HepG2 (cell line): ENCODE data around the gene ATG13. TPM values are rescaled to one million over a fixed set of nuclear protein-coding genes. Genes with fewer than 3 reads are reported as not detected.

Source experiments
- CBX5 ChIP-seq: sonication (generic); formaldehyde crosslinking; IDR thresholded peaks from 2 replicates; pipeline ENCODE4 v1.4.0; 2020; ENCODE audit warnings: missing genetic modification reagents, borderline replicate concordance
- FOXP1 ChIP-seq, 2 experiments: fragments of 450-650 bp in 1 of 2; IDR thresholded peaks; 2 replicates each; pipeline ENCODE4 v1.6.1; 2017 to 2018; ENCODE audit warnings: antibody characterized with exemption in 1 of 2
- SIN3B ChIP-seq: fragments of 150-350 bp; IDR thresholded peaks from 2 replicates; pipeline ENCODE4 v1.6.1; 2014; ENCODE audit warnings: low read length
- SMARCE1 ChIP-seq: fragments of 450-650 bp; IDR thresholded peaks from 2 replicates; pipeline ENCODE4 v1.6.1; 2017; ENCODE audit warnings: borderline replicate concordance
- SNAPC2 ChIP-seq: sonication (generic); formaldehyde crosslinking; IDR thresholded peaks from 2 replicates; pipeline ENCODE4 v1.8.1; 2022; ENCODE audit warnings: mild to moderate bottlenecking, missing genetic modification reagents
- SPEN ChIP-seq: sonication (generic); formaldehyde crosslinking; IDR thresholded peaks from 2 replicates; pipeline ENCODE4 v1.5.1; 2020; ENCODE audit warnings: low read depth, mild to moderate bottlenecking, missing genetic modification reagents
- SSRP1 ChIP-seq: IDR thresholded peaks from 2 replicates; pipeline ENCODE4 v1.6.1; 2016; ENCODE audit warnings: control low read depth
- ZFYVE20 ChIP-seq: sonication (generic); formaldehyde crosslinking; IDR thresholded peaks from 2 replicates; pipeline ENCODE4 v1.8.0; 2023; ENCODE audit warnings: low read depth, mild to moderate bottlenecking, moderate library complexity, missing genetic modification reagents, borderline replicate concordance
- polyA plus RNA-seq, 8 experiments: library from polyadenylated mRNA; depleted of rRNA in 3 of 8; stranded (reverse) in 7 of 8; unstranded in 1 of 8; fragments of >200 nt; fragmentation: Illumina TruSeq in 4 of 8; extraction: Trizol in 4 of 8; gene quantifications; 2 replicates each; pipeline versions ENCODE4 v1.2.1 to v1.2.3, GENCODE V29; 2011 to 2016; ENCODE audit warnings: low read depth in 4 of 8, missing spikeins in 1 of 8, mixed read lengths in 1 of 8; ENCODE audit not compliant: insufficient read depth in 1 of 8
- total RNA-seq, 5 experiments: library from RNA; depleted of rRNA; stranded (reverse); fragments of >200 nt; fragmentation: Illumina TruSeq; extraction: Trizol; gene quantifications; 2 replicates each; pipeline ENCODE4 v1.2.3, GENCODE V29; 2016; ENCODE audit warnings: low read depth in 1 of 5
- TF ChIP-seq, protein P1 (sequence below): IDR thresholded peaks from 2 replicates; pipeline ENCODE4 v1.6.1; 2016; ENCODE audit warnings: low read depth, missing genetic modification reagents, missing compliant biosample characterization
- TF ChIP-seq, protein P2 (sequence below): sonication (generic); formaldehyde crosslinking; IDR thresholded peaks from 2 replicates; pipeline ENCODE4 v1.8.0; 2022; ENCODE audit warnings: missing genetic modification reagents, mild to moderate bottlenecking, inconsistent platforms, borderline replicate concordance
- TF ChIP-seq, protein P3 (sequence below): sonication (generic); formaldehyde crosslinking; IDR thresholded peaks from 2 replicates; pipeline ENCODE4 v1.5.0; 2020; ENCODE audit warnings: mild to moderate bottlenecking, missing genetic modification reagents, borderline replicate concordance
- TF ChIP-seq, protein P4 (sequence below): sonication (generic); formaldehyde crosslinking; IDR thresholded peaks from 2 replicates; pipeline ENCODE4 v1.8.1; 2023; ENCODE audit warnings: mild to moderate bottlenecking, missing genetic modification reagents
- TF ChIP-seq, protein P5 (sequence below): sonication (generic); formaldehyde crosslinking; IDR thresholded peaks from 2 replicates; pipeline ENCODE4 v1.8.0; 2022; ENCODE audit warnings: mild to moderate bottlenecking, missing genetic modification reagents
- TF ChIP-seq, protein P6 (sequence below): sonication (generic); formaldehyde crosslinking; IDR thresholded peaks from 2 replicates; pipeline ENCODE4 v1.4.0; 2020; ENCODE audit warnings: missing genetic modification reagents

The ATG13 gene
- total and polyA plus RNA-seq, 2 of the 13 experiments (the other 11 are each of a cell fraction or from before 2014, with no cell fraction given), result 55.0 to 77.3 TPM

DNA sequence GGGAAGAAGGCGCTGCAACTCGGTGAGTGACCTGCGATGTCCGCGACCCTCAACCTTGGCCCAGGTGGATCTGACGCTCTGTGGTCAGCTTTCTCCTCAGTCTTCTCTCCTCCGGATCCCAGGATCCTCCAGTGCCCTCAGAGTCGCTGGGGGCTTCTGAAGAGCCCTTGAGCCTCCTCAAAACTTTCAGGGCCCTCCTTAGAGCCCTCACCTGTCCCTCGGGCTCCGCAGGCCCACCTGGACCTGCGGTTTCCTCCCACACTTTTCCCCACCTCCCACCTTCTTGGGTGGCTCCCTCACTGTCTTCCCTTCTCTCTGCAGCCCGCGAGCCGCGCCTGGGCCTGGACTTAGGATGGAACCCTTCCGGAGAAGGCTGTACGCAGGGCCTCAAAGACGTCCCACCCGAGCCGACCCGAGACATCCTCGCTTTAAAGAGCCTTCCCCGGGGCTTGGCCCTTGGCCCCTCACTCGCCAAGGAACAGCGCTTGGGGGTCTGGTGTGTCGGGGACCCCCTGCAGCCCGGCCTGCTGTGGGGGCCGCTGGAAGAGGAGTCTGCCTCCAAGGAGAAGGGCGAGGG is 83.8 kb downstream of the ATG13 start (continued):
- no peak for TF ChIP-seq SMARCE1
- no peak for TF ChIP-seq SPEN (CRISPR knock-in tag)
- TF ChIP-seq CBX5 (CRISPR knock-in tag), result no peak
- TF ChIP-seq, protein P1, sequence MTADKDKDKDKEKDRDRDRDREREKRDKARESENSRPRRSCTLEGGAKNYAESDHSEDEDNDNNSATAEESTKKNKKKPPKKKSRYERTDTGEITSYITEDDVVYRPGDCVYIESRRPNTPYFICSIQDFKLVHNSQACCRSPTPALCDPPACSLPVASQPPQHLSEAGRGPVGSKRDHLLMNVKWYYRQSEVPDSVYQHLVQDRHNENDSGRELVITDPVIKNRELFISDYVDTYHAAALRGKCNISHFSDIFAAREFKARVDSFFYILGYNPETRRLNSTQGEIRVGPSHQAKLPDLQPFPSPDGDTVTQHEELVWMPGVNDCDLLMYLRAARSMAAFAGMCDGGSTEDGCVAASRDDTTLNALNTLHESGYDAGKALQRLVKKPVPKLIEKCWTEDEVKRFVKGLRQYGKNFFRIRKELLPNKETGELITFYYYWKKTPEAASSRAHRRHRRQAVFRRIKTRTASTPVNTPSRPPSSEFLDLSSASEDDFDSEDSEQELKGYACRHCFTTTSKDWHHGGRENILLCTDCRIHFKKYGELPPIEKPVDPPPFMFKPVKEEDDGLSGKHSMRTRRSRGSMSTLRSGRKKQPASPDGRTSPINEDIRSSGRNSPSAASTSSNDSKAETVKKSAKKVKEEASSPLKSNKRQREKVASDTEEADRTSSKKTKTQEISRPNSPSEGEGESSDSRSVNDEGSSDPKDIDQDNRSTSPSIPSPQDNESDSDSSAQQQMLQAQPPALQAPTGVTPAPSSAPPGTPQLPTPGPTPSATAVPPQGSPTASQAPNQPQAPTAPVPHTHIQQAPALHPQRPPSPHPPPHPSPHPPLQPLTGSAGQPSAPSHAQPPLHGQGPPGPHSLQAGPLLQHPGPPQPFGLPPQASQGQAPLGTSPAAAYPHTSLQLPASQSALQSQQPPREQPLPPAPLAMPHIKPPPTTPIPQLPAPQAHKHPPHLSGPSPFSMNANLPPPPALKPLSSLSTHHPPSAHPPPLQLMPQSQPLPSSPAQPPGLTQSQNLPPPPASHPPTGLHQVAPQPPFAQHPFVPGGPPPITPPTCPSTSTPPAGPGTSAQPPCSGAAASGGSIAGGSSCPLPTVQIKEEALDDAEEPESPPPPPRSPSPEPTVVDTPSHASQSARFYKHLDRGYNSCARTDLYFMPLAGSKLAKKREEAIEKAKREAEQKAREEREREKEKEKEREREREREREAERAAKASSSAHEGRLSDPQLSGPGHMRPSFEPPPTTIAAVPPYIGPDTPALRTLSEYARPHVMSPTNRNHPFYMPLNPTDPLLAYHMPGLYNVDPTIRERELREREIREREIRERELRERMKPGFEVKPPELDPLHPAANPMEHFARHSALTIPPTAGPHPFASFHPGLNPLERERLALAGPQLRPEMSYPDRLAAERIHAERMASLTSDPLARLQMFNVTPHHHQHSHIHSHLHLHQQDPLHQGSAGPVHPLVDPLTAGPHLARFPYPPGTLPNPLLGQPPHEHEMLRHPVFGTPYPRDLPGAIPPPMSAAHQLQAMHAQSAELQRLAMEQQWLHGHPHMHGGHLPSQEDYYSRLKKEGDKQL (CRISPR knock-in tag), result no peak
- no peak for TF ChIP-seq SSRP1 (CRISPR knock-in tag)
- TF ChIP-seq, protein P2, sequence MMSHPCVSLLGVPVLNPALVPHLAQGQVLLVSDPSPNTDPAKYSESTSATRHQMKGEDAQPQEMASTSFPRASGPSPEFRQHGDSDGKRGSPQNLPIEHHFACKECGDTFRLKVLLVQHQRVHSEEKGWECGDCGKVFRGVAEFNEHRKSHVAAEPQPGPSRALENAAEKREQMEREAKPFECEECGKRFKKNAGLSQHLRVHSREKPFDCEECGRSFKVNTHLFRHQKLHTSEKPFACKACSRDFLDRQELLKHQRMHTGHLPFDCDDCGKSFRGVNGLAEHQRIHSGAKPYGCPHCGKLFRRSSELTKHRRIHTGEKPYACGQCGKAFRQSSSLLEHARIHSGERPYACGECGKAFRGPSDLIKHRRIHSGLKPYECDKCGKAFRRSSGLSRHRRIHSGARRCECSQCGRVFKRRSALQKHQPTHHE (CRISPR knock-in tag), result no peak
- TF ChIP-seq SNAPC2 (CRISPR knock-in tag), result no peak
- TF ChIP-seq, protein P3, sequence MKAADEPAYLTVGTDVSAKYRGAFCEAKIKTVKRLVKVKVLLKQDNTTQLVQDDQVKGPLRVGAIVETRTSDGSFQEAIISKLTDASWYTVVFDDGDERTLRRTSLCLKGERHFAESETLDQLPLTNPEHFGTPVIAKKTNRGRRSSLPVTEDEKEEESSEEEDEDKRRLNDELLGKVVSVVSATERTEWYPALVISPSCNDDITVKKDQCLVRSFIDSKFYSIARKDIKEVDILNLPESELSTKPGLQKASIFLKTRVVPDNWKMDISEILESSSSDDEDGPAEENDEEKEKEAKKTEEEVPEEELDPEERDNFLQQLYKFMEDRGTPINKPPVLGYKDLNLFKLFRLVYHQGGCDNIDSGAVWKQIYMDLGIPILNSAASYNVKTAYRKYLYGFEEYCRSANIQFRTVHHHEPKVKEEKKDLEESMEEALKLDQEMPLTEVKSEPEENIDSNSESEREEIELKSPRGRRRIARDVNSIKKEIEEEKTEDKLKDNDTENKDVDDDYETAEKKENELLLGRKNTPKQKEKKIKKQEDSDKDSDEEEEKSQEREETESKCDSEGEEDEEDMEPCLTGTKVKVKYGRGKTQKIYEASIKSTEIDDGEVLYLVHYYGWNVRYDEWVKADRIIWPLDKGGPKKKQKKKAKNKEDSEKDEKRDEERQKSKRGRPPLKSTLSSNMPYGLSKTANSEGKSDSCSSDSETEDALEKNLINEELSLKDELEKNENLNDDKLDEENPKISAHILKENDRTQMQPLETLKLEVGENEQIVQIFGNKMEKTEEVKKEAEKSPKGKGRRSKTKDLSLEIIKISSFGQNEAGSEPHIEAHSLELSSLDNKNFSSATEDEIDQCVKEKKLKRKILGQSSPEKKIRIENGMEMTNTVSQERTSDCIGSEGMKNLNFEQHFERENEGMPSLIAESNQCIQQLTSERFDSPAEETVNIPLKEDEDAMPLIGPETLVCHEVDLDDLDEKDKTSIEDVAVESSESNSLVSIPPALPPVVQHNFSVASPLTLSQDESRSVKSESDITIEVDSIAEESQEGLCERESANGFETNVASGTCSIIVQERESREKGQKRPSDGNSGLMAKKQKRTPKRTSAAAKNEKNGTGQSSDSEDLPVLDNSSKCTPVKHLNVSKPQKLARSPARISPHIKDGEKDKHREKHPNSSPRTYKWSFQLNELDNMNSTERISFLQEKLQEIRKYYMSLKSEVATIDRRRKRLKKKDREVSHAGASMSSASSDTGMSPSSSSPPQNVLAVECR (CRISPR knock-in tag), result no peak
- TF ChIP-seq, protein P4, sequence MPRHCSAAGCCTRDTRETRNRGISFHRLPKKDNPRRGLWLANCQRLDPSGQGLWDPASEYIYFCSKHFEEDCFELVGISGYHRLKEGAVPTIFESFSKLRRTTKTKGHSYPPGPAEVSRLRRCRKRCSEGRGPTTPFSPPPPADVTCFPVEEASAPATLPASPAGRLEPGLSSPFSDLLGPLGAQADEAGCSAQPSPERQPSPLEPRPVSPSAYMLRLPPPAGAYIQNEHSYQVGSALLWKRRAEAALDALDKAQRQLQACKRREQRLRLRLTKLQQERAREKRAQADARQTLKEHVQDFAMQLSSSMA (CRISPR knock-in tag), result no peak
- no peak for TF ChIP-seq ZFYVE20 (CRISPR knock-in tag)
- TF ChIP-seq FOXP1 (IDR thresholded peaks at IDR 0.05), result no peak
- TF ChIP-seq FOXP1 (CRISPR knock-in tag; IDR thresholded peaks at IDR 0.05), result no peak
- TF ChIP-seq, protein P5, sequence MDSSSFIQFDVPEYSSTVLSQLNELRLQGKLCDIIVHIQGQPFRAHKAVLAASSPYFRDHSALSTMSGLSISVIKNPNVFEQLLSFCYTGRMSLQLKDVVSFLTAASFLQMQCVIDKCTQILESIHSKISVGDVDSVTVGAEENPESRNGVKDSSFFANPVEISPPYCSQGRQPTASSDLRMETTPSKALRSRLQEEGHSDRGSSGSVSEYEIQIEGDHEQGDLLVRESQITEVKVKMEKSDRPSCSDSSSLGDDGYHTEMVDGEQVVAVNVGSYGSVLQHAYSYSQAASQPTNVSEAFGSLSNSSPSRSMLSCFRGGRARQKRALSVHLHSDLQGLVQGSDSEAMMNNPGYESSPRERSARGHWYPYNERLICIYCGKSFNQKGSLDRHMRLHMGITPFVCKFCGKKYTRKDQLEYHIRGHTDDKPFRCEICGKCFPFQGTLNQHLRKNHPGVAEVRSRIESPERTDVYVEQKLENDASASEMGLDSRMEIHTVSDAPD, result no peak
- no peak for TF ChIP-seq SIN3B
- TF ChIP-seq, protein P6, sequence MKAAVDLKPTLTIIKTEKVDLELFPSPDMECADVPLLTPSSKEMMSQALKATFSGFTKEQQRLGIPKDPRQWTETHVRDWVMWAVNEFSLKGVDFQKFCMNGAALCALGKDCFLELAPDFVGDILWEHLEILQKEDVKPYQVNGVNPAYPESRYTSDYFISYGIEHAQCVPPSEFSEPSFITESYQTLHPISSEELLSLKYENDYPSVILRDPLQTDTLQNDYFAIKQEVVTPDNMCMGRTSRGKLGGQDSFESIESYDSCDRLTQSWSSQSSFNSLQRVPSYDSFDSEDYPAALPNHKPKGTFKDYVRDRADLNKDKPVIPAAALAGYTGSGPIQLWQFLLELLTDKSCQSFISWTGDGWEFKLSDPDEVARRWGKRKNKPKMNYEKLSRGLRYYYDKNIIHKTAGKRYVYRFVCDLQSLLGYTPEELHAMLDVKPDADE (CRISPR knock-in tag), result no peak
